Erythroblast (primary cell): ENCODE data around the gene DYNC1I1.

Experiments used
- DNase-seq, 2 experiments: peaks; one replicate each; lab custom pipeline; 2025; lab: John Stamatoyannopoulos, UW
- GATA1 ChIP-seq: IDR thresholded peaks from 2 replicates; pipeline ENCODE4 v1.6.1; 2011; ENCODE audit warnings: low read depth, mild to moderate bottlenecking, control low read depth, low read length, moderate library complexity
- POLR2A ChIP-seq: IDR thresholded peaks from 2 replicates; pipeline ENCODE4 v1.6.1; 2011; ENCODE audit warnings: mild to moderate bottlenecking, low read length

DYNC1I1 gene

DNA sequence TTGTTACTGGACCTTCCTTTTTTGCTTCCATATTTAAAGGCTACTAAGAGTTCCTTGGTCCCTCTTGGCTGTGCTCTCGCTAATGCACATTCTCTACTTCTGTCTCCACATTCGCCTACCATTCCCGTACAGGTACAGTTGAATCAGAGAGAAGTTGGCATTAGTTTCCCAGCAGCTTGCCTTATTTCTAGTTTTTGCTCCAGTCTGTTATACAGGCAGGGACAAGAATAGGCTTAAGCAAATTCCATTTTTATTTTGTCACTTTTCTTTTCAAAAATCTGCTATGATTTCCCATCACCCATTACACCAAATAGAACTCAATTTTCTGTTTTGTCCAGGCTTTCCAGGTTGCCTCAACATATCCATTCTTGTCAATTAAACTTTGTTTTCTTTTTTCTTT is 29.9 kb downstream of the DYNC1I1 start:
- no peak for DNase-seq
- TF ChIP-seq GATA1 (no peak), POLR2A (no peak)

DNA sequence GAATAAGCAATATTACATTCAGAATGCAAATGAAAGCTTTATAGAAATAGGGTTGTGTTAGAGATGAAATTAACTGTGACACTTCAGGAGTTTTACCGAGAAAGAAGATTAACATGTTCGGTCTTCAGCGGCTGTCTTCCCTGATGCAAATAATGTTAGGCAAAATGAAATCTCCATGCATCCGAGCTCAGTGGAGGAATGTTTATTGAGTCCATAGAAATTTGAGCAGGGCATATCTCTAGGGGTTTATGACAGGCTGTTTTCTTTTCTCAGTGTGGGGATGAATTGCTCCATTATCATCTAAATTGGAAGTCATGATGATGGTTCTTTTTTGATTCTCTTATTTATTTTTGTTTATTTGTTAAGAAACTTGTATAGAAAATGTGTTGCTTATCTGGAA is 31.7 kb downstream of the DYNC1I1 start:
- no peak for DNase-seq
- TF ChIP-seq POLR2A (no peak), GATA1 (no peak)

DNA sequence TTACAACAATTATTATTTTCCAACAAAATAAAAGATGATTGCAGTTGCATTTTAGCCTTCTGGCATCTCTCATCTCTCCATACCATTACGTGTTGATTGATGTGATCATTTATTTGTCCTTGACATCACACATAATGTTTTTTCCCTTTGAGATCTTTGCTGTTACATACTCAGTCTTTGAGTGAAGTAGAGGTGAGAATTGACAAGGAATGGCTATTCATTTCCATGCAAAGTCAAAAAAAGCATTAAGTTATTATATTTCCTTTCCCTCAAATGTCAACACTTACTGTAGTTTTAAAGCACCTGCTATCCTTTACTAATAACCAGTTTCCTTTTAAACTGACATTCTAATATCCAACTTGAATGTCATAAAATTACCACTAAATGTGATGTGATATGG is 33.6 kb downstream of the DYNC1I1 start:
- no peak for TF ChIP-seq GATA1
- no peak for TF ChIP-seq POLR2A

DNA sequence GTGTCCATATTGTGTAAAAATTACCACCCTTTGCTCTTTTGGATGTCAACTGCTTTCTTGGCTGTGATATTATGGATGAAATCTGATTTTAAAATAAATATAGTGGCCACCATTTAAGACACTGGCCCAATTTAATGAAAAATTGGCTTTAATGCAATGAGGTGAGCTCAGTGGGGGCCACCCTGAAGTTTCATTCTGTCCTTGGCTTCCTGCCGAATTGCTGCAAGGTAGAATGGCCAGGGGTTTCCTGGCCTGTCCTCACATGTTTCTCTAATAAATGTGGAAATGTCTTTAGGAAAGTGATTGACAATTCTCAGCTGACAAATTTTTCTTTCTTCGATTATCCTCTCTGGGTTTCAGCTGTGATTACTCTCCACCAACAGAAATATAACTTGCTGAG is 36.0 kb downstream of the DYNC1I1 start:
- no peak for DNase-seq
- TF ChIP-seq POLR2A (no peak), GATA1 (no peak)

More for the DNA sequence above, 33.6 kb downstream of the DYNC1I1 start:
- DNase-seq: no peak

DNA sequence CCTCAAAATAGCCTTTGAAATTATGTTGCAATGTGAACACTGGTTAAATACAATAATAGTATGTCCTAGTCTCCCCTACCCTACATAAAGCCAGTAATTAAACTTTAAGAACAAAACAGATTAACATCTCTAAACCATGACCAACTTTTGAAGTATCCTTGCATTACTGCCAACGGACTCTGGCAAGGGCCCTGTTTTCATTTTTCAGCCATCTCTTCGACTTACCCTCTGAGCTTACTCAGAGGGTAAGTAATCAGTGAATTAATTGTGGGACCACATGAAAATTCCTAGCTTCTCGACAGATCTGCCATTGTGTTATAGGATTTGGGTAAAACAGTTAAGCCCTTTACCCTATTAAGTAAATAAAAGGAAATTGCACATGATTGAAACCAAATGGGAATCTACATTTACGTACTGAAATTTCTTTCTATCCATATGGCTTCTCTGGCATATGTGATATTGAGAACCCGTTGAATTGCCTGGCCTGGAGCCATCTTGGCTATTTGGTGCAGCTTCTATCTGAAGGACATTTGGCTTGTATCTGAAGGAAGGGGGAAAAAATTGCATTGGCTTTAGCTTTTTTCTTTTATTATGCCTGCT is 39.6 kb downstream of the DYNC1I1 start:
- TF ChIP-seq POLR2A: no peak
- no peak for TF ChIP-seq GATA1
- no peak for DNase-seq

DNA sequence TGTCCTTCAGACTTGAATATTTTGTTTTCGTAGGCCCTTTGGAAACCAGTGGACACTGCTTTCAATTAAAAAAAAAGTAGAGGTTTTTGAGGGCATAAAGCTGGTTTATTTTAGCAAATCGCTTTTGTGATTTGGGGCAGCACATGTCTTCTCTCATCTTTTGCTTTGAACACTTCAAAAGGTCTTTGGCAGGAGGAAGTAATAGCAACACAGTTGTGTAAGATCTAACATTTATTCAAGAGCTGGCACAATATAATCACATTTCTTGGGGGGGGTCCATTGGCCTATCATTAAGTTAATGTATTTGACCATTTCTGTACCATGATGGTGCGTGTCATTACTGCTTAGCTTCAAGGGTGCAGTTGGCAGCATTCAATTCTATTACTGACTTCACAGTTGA is 42.4 kb downstream of the DYNC1I1 start:
- TF ChIP-seq GATA1 (no peak), POLR2A (no peak)
- no peak for DNase-seq

GRCh38 chr7:95817866-95818640 is 45.7 kb downstream of the DYNC1I1 start:
- TF ChIP-seq GATA1: no peak
- TF ChIP-seq POLR2A: no peak
- no peak for DNase-seq

DNA sequence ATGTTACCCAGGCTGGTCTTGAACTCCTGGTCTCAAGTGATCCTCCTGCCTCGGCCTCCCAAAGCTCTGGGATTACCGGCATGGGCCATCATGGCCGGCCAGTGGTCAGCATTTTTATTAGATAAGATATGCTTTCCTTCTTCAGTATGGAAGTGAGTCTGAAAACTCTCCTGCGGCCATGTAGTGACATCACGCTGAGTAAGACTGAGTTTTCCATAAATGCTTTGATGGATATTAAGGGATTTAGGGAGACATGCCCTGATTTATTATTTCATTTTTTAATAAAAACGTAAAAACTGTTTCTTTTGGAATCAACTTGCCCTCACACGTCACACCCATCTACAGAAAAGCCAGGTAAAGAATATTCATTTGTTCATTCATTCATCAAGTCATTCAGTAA is 48.4 kb downstream of the DYNC1I1 start:
- TF ChIP-seq POLR2A: no peak
- no peak for TF ChIP-seq GATA1
- DNase-seq: no peak

DNA sequence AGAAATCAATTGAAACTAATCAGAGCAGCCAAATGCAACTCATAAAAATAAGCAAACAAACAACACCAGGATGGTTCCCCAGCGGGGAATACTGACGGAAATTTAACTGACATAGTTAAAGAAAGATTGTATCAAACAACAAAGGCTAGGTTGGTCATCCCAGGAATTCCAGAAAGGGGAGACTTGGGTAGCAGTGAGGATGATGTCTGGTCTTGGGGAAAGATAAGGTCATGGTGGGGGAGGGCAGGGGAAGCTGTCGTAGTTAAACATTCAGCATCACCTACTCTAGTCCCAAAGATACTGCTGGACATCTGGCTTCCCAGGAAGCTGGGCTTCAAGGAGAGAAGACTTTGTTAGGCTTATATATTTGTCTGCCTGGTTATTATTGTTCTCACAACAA is 50.4 kb downstream of the DYNC1I1 start:
- TF ChIP-seq POLR2A: no peak
- no peak for TF ChIP-seq GATA1
- DNase-seq: no peak

DNA sequence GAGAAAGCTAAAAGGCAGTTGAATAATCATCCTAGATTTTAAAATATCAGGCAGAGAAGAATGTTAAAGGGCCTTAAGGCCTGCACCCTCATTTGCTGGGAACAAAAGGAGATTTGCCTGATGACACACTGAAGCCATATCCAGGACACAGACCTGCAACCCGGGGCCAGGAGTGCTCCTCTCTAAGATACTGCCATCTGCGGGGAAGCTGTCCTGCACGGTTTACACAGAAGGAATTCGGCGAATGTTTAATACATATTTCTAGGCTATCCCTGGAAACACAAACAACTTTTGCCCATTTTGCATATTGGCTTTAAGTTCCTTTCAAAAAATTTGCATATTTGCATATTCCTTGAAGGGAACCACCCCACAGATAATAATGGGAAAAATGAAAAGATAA is 52.3 kb downstream of the DYNC1I1 start:
- no peak for DNase-seq
- TF ChIP-seq POLR2A: no peak
- no peak for TF ChIP-seq GATA1

- TF ChIP-seq POLR2A: no peak
Measured at GRCh38 chr7:95828824-95829790, 56.8 kb downstream of the DYNC1I1 start.

DNA sequence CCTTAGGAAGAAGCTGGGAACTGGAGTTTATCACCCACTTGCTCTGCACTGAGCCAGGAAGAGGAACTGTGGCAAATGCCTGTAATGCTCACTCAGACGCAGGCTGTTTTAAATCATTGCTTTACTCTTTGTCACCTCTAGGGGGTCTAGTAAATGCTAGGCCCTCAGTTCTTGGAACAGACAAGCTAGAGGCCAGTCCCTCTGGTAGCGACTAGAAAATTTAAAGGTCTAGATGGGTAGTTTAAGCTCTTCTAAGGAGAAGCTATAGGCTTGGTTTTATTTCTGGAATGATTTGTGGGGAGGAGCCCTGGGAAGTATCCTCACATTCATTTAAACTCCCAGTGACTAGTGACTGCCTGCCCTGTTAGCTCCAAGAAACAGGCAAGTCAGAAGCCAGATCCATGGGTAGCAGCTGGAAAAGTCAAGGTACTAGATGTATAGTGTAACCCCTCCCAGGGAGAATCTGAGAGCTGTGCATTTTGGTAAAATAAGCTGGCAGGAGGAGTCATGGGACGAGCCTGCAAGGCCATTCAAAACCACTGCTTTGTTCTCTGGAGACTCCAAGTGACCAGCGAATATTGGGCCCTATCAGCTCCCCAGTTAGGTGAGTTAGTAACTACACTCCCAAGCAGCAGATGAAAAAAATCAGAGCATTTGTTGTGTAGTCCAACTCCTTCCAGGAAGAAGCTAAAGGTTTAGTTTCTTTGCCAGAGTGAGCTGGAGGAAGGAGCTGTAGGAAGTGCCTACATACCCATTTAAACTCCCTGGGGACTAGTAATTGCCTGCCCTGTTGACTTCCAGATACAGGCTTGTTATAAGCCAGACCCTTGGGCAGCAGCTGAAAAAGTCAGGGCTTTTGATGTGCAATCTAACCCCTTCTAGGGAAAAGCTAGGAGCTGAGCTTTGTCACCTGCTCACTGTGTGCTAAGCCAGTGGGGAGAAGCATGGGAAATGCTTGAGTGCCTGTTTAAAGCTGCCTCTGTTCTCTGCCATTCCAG is 68.9 kb downstream of the DYNC1I1 start:
- TF ChIP-seq GATA1 (no peak), POLR2A (no peak)
- no peak for DNase-seq

More at GRCh38 chr7:95828824-95829790, 56.8 kb downstream of the DYNC1I1 start:
- DNase-seq: no peak

GRCh38 chr7:95843286-95843685 is 70.9 kb downstream of the DYNC1I1 start:
- no peak for DNase-seq
- no peak for TF ChIP-seq POLR2A
- TF ChIP-seq GATA1: no peak
